Measurements from ENCODE around the gene EPHA3. TPM values are rescaled to one million over a fixed set of nuclear protein-coding genes. Genes with fewer than 3 reads are reported as not detected.

The EPHA3 gene
- total RNA-seq, 2 donors from 2014 or later: 0.15 to 0.18 TPM

GRCh38 chr3:89395996-89396395 lies 288.6 kb downstream of the EPHA3 start:
- Histone ChIP-seq H3K9ac (ENCODE audit: extremely low read depth, low read length, poor library complexity, severe bottlenecking) (no peak overlapping the region), H3K4me1 (ENCODE audit: control insufficient read depth, insufficient read depth, low read length) (no peaks in the 10 kb centered on the region), H3K36me3 (ENCODE audit: control insufficient read depth, insufficient read depth, low read length) (no peaks in the 10 kb centered on the region), H3K27ac (ENCODE audit: low read depth, low read length) (no peak overlapping the region), H3K27me3 (ENCODE audit: control insufficient read depth, insufficient read depth, low read length, poor library complexity, severe bottlenecking) (no peaks in the 10 kb centered on the region), H3K4me3 (ENCODE audit: low read length) (no peak overlapping the region), H3K9me3 (ENCODE audit: control insufficient read depth, low read length) (no peaks in the 10 kb centered on the region)
- H3K36me3 Mint-ChIP-seq (ENCODE audit: low read depth): no peaks in the 10 kb centered on the region
- no peak overlapping the region for H3K4me3 Mint-ChIP-seq
- no peaks in the 10 kb centered on the region for H3K9me3 Mint-ChIP-seq
- no peak for DNase-seq
- no peak for TF ChIP-seq CTCF (conservative IDR thresholded peaks at IDR 0.05)
- no peaks in the 10 kb centered on the region for H3K4me1 Mint-ChIP-seq
- H3K27me3 Mint-ChIP-seq (ENCODE audit: insufficient read depth): no peaks in the 10 kb centered on the region
- no peak overlapping the region for H3K27ac Mint-ChIP-seq

GRCh38 chr3:89402051-89402450 lies 294.6 kb downstream of the EPHA3 start:
- WGBS, 2 experiments (ENCODE audit: insufficient coverage in 1 of 2, insufficient read length in 1 of 2): 80% methylated on average over 1 of the region's 1 CpG; no CpG with 5 or more reads in 1 of the 2 experiments
- no peaks in the 10 kb centered on the region for H3K9me3 Mint-ChIP-seq
- Histone ChIP-seq H3K9ac (ENCODE audit: extremely low read depth, low read length, poor library complexity, severe bottlenecking) (no peak overlapping the region), H3K36me3 (ENCODE audit: control insufficient read depth, insufficient read depth, low read length) (no peaks in the 10 kb centered on the region), H3K9me3 (ENCODE audit: control insufficient read depth, low read length) (no peaks in the 10 kb centered on the region), H3K27me3 (ENCODE audit: control insufficient read depth, insufficient read depth, low read length, poor library complexity, severe bottlenecking) (no peaks in the 10 kb centered on the region), H3K4me3 (ENCODE audit: low read length) (no peak overlapping the region), H3K4me1 (ENCODE audit: control insufficient read depth, insufficient read depth, low read length) (no peaks in the 10 kb centered on the region), H3K27ac (ENCODE audit: low read depth, low read length) (no peak overlapping the region)
- H3K4me1 Mint-ChIP-seq: peaks cover 6% of the 10 kb centered on the region
- TF ChIP-seq CTCF (conservative IDR thresholded peaks at IDR 0.05): no peak
- H3K36me3 Mint-ChIP-seq (ENCODE audit: low read depth): no peaks in the 10 kb centered on the region
- no peak overlapping the region for H3K27ac Mint-ChIP-seq
- H3K4me3 Mint-ChIP-seq: no peak overlapping the region
- no peaks in the 10 kb centered on the region for H3K27me3 Mint-ChIP-seq (ENCODE audit: insufficient read depth)
- no peak for DNase-seq

- peak; percentile 44 for DNase-seq
- no peak overlapping the region for H3K9ac ChIP-seq (ENCODE audit: extremely low read depth, low read length, poor library complexity, severe bottlenecking)
- H3K27ac Mint-ChIP-seq: no peak overlapping the region
- no peak for TF ChIP-seq CTCF (conservative IDR thresholded peaks at IDR 0.05)
- H3K4me3 ChIP-seq (ENCODE audit: low read length): no peak overlapping the region
- no peaks in the 10 kb centered on the region for H3K4me1 ChIP-seq (ENCODE audit: control insufficient read depth, insufficient read depth, low read length)
- no peaks in the 10 kb centered on the region for H3K9me3 ChIP-seq (ENCODE audit: control insufficient read depth, low read length)
- H3K4me1 Mint-ChIP-seq: peaks cover 33% of the 10 kb centered on the region
- no peaks in the 10 kb centered on the region for H3K36me3 ChIP-seq (ENCODE audit: control insufficient read depth, insufficient read depth, low read length)
- no peaks in the 10 kb centered on the region for H3K27me3 Mint-ChIP-seq (ENCODE audit: insufficient read depth)
- H3K9me3 Mint-ChIP-seq: no peaks in the 10 kb centered on the region
- no peak overlapping the region for H3K4me3 Mint-ChIP-seq
- WGBS, 2 experiments (ENCODE audit: insufficient coverage in 1 of 2, insufficient read length in 1 of 2): 78 to 81% methylated on average over 1 of the region's 1 CpG
- H3K27me3 ChIP-seq (ENCODE audit: control insufficient read depth, insufficient read depth, low read length, poor library complexity, severe bottlenecking): no peaks in the 10 kb centered on the region
- H3K27ac ChIP-seq (ENCODE audit: low read depth, low read length): no peak overlapping the region
- no peaks in the 10 kb centered on the region for H3K36me3 Mint-ChIP-seq (ENCODE audit: low read depth)
Measured at GRCh38 chr3:89405176-89405575, 297.8 kb downstream of the EPHA3 start.
